GM21367 (cell line): ENCODE measurements around the gene GSTM5.
"Not testable (repeated sequence)": the region's sequence is repeated elsewhere in the genome, so short reads cannot be mapped to it uniquely, and the experiment has no call there.

ENCODE experiments used
- ATAC-seq: cut with Tn5 transposase; IDR thresholded peaks from one replicate; pipeline ENCODE4 v1.9.1; 2021; ENCODE audit not compliant: unreplicated experiment

GSTM5 gene

GRCh38 chr1:109711593-109712320 lies at the start of gene GSTM5:
TSS of gene GSTM5 (plus strand) at chr1:109712251. CDS start at chr1:109712313, 62 bp downstream.
- ATAC-seq, result not testable (repeated sequence)

- ATAC-seq, result no peak
Measured at GRCh38 chr1:109664671-109665070, 47.4 kb upstream of the GSTM5 start.

GRCh38 chr1:109667452-109668122 lies 44.5 kb upstream of the GSTM5 start, which contains the start of gene GSTM2:
TSS of gene GSTM2 (plus strand) at chr1:109668057. CDS start at chr1:109668116, 59 bp downstream.
- peak; percentile 87 for ATAC-seq

GRCh38 chr1:109668123-109668775 lies 43.8 kb upstream of the GSTM5 start:
- no peak for ATAC-seq

- no peak for ATAC-seq
Measured at GRCh38 chr1:109669246-109669948, 42.7 kb upstream of the GSTM5 start.

GRCh38 chr1:109669949-109670302 lies 42.1 kb upstream of the GSTM5 start:
- ATAC-seq, result not testable (repeated sequence)

GRCh38 chr1:109671067-109671466 lies 41.0 kb upstream of the GSTM5 start:
- ATAC-seq, result no peak

GRCh38 chr1:109673861-109674260 lies 38.2 kb upstream of the GSTM5 start:
- ATAC-seq, result not testable (repeated sequence)

- not testable (repeated sequence) for ATAC-seq
Measured at GRCh38 chr1:109676683-109677381, 35.2 kb upstream of the GSTM5 start.

GRCh38 chr1:109677459-109677858 lies 34.6 kb upstream of the GSTM5 start:
- no peak for ATAC-seq

GRCh38 chr1:109678637-109679036 lies 33.4 kb upstream of the GSTM5 start:
- not testable (repeated sequence) for ATAC-seq

- not testable (repeated sequence) for ATAC-seq
Measured at GRCh38 chr1:109684777-109685176, 27.3 kb upstream of the GSTM5 start.

- not testable (repeated sequence) for ATAC-seq
Measured at GRCh38 chr1:109685399-109685798, 26.7 kb upstream of the GSTM5 start.

GRCh38 chr1:109685890-109686289 lies 26.2 kb upstream of the GSTM5 start:
- not testable (repeated sequence) for ATAC-seq

- ATAC-seq, result not testable (repeated sequence)
Measured at GRCh38 chr1:109687109-109687508, 24.9 kb upstream of the GSTM5 start.

- ATAC-seq, result peak; percentile 95
Measured at GRCh38 chr1:109687641-109688499, 24.2 kb upstream of the GSTM5 start, which contains the start of gene GSTM1. TSS of gene GSTM1 (plus strand) at chr1:109687817. CDS start at chr1:109687874, 57 bp downstream.

- ATAC-seq, result no peak
Measured at GRCh38 chr1:109689844-109690405, 22.1 kb upstream of the GSTM5 start.

- ATAC-seq, result no peak
Measured at GRCh38 chr1:109691759-109692158, 20.3 kb upstream of the GSTM5 start.

GRCh38 chr1:109694400-109694799 lies 17.7 kb upstream of the GSTM5 start:
- not testable (repeated sequence) for ATAC-seq
